HEK293 (cell line): ENCODE measurements around the gene TLCD4.

Experiments
- CTCF ChIA-PET: fragments of 350-600 bp; formaldehyde crosslinking; extraction: SDS; loops from one replicate; lab custom pipeline; 2021; ENCODE audit warnings: antibody characterized with exemption; lab: Yijun Ruan, JAX
- POLR2A ChIA-PET: fragments of 300-600 bp; formaldehyde crosslinking; extraction: SDS; loops from one replicate; lab custom pipeline; 2020; ENCODE audit warnings: antibody characterized with exemption, inconsistent platforms; lab: Yijun Ruan, JAX
- H3K27ac ChIP-seq: fragments of 200-500 bp; sonication (Bioruptor generic); 2 replicates; pipeline ENCODE4 v1.5.1; 2014; ENCODE audit warnings: low read depth, low read length, control low read depth, inconsistent platforms; ENCODE audit errors: extremely low read depth
- H3K36me3 ChIP-seq, 2 experiments: fragments of 200-500 bp in 1 of 2; sonication (Bioruptor generic) in 1 of 2; 1 replicate in 1 of 2; 2 replicates in 1 of 2; pipeline ENCODE4 v1.5.1; 2014 to 2017; ENCODE audit warnings: inconsistent platforms in 2 of 2, low read length in 2 of 2; ENCODE audit not compliant: control insufficient read depth in 2 of 2, insufficient read depth in 1 of 2
- H3K4me1 ChIP-seq: fragments of 200-500 bp; sonication (Bioruptor generic); 2 replicates; pipeline ENCODE4 v1.5.1; 2014; ENCODE audit warnings: mild to moderate bottlenecking, low read length, inconsistent platforms; ENCODE audit not compliant: control insufficient read depth, insufficient read depth
- H3K4me3 ChIP-seq: 2 replicates; pipeline ENCODE4 v1.5.1; 2011; ENCODE audit warnings: low read depth, mild to moderate bottlenecking, control low read depth, low read length, moderate library complexity
- H3K9me3 ChIP-seq: fragments of 200-500 bp; sonication (Bioruptor generic); 2 replicates; pipeline ENCODE4 v1.5.1; 2014; ENCODE audit warnings: low read depth, low read length, inconsistent platforms; ENCODE audit not compliant: control insufficient read depth, insufficient read depth
- BCL11A ChIP-seq: fragments of 450-650 bp; formaldehyde crosslinking; IDR thresholded peaks from 2 replicates; pipeline ENCODE4 v1.5.1; 2016; ENCODE audit warnings: low read depth, missing biosample characterization, missing genetic modification characterization
- GLIS2 ChIP-seq: fragments of 450-650 bp; formaldehyde crosslinking; IDR thresholded peaks from 2 replicates; pipeline ENCODE4 v1.5.1; 2016; ENCODE audit warnings: missing biosample characterization, missing genetic modification characterization
- KLF10 ChIP-seq: fragments of 450-650 bp; IDR thresholded peaks from 2 replicates; pipeline ENCODE4 v1.5.1; 2018; ENCODE audit warnings: missing biosample characterization, mild to moderate bottlenecking, missing genetic modification characterization
- SCRT1 ChIP-seq: fragments of 450-650 bp; formaldehyde crosslinking; IDR thresholded peaks from 2 replicates; pipeline ENCODE4 v1.5.1; 2016; ENCODE audit warnings: missing biosample characterization, missing genetic modification characterization, borderline replicate concordance
- SP2 ChIP-seq: fragments of 450-650 bp; formaldehyde crosslinking; IDR thresholded peaks from 2 replicates; pipeline ENCODE4 v1.5.1; 2016; ENCODE audit warnings: missing biosample characterization, missing genetic modification characterization
- SP7 ChIP-seq: fragments of 450-650 bp; formaldehyde crosslinking; IDR thresholded peaks from 2 replicates; pipeline ENCODE4 v1.5.1; 2016; ENCODE audit warnings: missing biosample characterization, missing genetic modification characterization
- ZBTB1 ChIP-seq: fragments of 450-650 bp; formaldehyde crosslinking; IDR thresholded peaks from 2 replicates; pipeline ENCODE4 v1.5.1; 2016; ENCODE audit warnings: missing biosample characterization, missing genetic modification characterization
- ZBTB17 ChIP-seq: fragments of 450-650 bp; formaldehyde crosslinking; IDR thresholded peaks from 2 replicates; pipeline ENCODE4 v1.5.1; 2016; ENCODE audit warnings: missing biosample characterization, missing genetic modification characterization
- ZBTB7A ChIP-seq: fragments of 450-650 bp; formaldehyde crosslinking; IDR thresholded peaks from 2 replicates; pipeline ENCODE4 v1.5.1; 2016; ENCODE audit warnings: low read depth, missing biosample characterization, missing genetic modification characterization
- ZBTB8A ChIP-seq: fragments of 450-650 bp; formaldehyde crosslinking; IDR thresholded peaks from 2 replicates; pipeline ENCODE4 v1.5.1; 2016; ENCODE audit warnings: missing biosample characterization, missing genetic modification characterization
- ZNF280D ChIP-seq: fragments of 450-650 bp; formaldehyde crosslinking; IDR thresholded peaks from 2 replicates; pipeline ENCODE4 v1.5.1; 2016; ENCODE audit warnings: missing biosample characterization, missing genetic modification characterization
- ZNF558 ChIP-seq: fragments of 450-650 bp; formaldehyde crosslinking; IDR thresholded peaks from 2 replicates; pipeline ENCODE4 v1.5.1; 2016; ENCODE audit warnings: missing biosample characterization, missing genetic modification characterization
- ZNF610 ChIP-seq: fragments of 450-650 bp; formaldehyde crosslinking; IDR thresholded peaks from 2 replicates; pipeline ENCODE4 v1.5.1; 2016; ENCODE audit warnings: missing biosample characterization, missing genetic modification characterization, borderline replicate concordance
- ZNF624 ChIP-seq: fragments of 450-650 bp; formaldehyde crosslinking; IDR thresholded peaks from 2 replicates; pipeline ENCODE4 v1.5.1; 2017; ENCODE audit warnings: missing biosample characterization, missing genetic modification characterization
- ZSCAN4 ChIP-seq: fragments of 450-650 bp; formaldehyde crosslinking; IDR thresholded peaks from 2 replicates; pipeline ENCODE4 v1.5.1; 2017; ENCODE audit warnings: missing biosample characterization, missing genetic modification characterization
- ZSCAN5A ChIP-seq: fragments of 450-650 bp; formaldehyde crosslinking; IDR thresholded peaks from 2 replicates; pipeline ENCODE4 v1.5.1; 2016; ENCODE audit warnings: missing biosample characterization, missing genetic modification characterization
- TF ChIP-seq, protein P1 (sequence below): fragments of 450-650 bp; IDR thresholded peaks from 2 replicates; pipeline ENCODE4 v1.5.1; 2018; ENCODE audit warnings: missing biosample characterization, mild to moderate bottlenecking, missing genetic modification characterization
- TF ChIP-seq, protein P2 (sequence below): fragments of 450-650 bp; formaldehyde crosslinking; IDR thresholded peaks from 2 replicates; pipeline ENCODE4 v1.5.1; 2016; ENCODE audit warnings: missing biosample characterization, missing genetic modification characterization

Gene TLCD4

GRCh38 chr1:95108792-95109191 lies 8.4 kb upstream of the TLCD4 start:
- H3K36me3 ChIP-seq: no peaks in the 10 kb centered on the region
- H3K27ac ChIP-seq: no peak overlapping the region
- no peak overlapping the region for H3K4me3 ChIP-seq
- no peaks in the 10 kb centered on the region for H3K4me1 ChIP-seq
- CTCF ChIA-PET: no interaction called here
- POLR2A ChIA-PET: no interaction called here
- no peak for TF ChIP-seq ZBTB17 (tag by site-specific recombination)
- TF ChIP-seq, protein P1, sequence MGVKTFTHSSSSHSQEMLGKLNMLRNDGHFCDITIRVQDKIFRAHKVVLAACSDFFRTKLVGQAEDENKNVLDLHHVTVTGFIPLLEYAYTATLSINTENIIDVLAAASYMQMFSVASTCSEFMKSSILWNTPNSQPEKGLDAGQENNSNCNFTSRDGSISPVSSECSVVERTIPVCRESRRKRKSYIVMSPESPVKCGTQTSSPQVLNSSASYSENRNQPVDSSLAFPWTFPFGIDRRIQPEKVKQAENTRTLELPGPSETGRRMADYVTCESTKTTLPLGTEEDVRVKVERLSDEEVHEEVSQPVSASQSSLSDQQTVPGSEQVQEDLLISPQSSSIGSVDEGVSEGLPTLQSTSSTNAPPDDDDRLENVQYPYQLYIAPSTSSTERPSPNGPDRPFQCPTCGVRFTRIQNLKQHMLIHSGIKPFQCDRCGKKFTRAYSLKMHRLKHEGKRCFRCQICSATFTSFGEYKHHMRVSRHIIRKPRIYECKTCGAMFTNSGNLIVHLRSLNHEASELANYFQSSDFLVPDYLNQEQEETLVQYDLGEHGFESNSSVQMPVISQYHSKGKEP (tag by site-specific recombination): no peak
- TF ChIP-seq GLIS2 (tag by site-specific recombination): no peak
- TF ChIP-seq SP2: no peak
- no peaks in the 10 kb centered on the region for H3K9me3 ChIP-seq

- ChIA-PET CTCF (no interaction called here), POLR2A (no interaction called here)
- Histone ChIP-seq H3K27ac (no peak overlapping the region), H3K4me3 (no peak overlapping the region), H3K4me1 (no peaks in the 10 kb centered on the region), H3K36me3 (no peaks in the 10 kb centered on the region), H3K9me3 (no peaks in the 10 kb centered on the region)
- no peak for TF ChIP-seq SCRT1
- no peak for TF ChIP-seq ZNF558 (tag by site-specific recombination)
- no peak for TF ChIP-seq ZNF280D (tag by site-specific recombination)
- no peak for TF ChIP-seq ZSCAN5A (tag by site-specific recombination)
- TF ChIP-seq, protein P2, sequence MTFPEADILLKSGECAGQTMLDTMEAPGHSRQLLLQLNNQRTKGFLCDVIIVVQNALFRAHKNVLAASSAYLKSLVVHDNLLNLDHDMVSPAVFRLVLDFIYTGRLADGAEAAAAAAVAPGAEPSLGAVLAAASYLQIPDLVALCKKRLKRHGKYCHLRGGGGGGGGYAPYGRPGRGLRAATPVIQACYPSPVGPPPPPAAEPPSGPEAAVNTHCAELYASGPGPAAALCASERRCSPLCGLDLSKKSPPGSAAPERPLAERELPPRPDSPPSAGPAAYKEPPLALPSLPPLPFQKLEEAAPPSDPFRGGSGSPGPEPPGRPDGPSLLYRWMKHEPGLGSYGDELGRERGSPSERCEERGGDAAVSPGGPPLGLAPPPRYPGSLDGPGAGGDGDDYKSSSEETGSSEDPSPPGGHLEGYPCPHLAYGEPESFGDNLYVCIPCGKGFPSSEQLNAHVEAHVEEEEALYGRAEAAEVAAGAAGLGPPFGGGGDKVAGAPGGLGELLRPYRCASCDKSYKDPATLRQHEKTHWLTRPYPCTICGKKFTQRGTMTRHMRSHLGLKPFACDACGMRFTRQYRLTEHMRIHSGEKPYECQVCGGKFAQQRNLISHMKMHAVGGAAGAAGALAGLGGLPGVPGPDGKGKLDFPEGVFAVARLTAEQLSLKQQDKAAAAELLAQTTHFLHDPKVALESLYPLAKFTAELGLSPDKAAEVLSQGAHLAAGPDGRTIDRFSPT (tag by site-specific recombination): no peak
- TF ChIP-seq SP7 (tag by site-specific recombination): no peak
- TF ChIP-seq ZSCAN4 (tag by site-specific recombination): no peak
- no peak for TF ChIP-seq KLF10 (tag by site-specific recombination)
- TF ChIP-seq ZBTB8A: no peak
- TF ChIP-seq BCL11A (tag by site-specific recombination): no peak
- no peak for TF ChIP-seq ZNF624 (tag by site-specific recombination)
- no peak for TF ChIP-seq ZBTB1
- no peak for TF ChIP-seq ZBTB7A (tag by site-specific recombination)
- TF ChIP-seq ZNF610 (tag by site-specific recombination): no peak
Measured at GRCh38 chr1:95111014-95111413, 6.1 kb upstream of the TLCD4 start.
